ENCODE data around the gene CHFR. TPM values are rescaled to one million over a fixed set of nuclear protein-coding genes. Genes with fewer than 3 reads are reported as not detected.
"Not testable (repeated sequence)": the region's sequence is repeated elsewhere in the genome, so short reads cannot be mapped to it uniquely, and the experiment has no call there.

CHFR gene
- total RNA-seq, 4 donors from 2014 or later: 10.8 to 19.6 (median 12.1) TPM

DNA sequence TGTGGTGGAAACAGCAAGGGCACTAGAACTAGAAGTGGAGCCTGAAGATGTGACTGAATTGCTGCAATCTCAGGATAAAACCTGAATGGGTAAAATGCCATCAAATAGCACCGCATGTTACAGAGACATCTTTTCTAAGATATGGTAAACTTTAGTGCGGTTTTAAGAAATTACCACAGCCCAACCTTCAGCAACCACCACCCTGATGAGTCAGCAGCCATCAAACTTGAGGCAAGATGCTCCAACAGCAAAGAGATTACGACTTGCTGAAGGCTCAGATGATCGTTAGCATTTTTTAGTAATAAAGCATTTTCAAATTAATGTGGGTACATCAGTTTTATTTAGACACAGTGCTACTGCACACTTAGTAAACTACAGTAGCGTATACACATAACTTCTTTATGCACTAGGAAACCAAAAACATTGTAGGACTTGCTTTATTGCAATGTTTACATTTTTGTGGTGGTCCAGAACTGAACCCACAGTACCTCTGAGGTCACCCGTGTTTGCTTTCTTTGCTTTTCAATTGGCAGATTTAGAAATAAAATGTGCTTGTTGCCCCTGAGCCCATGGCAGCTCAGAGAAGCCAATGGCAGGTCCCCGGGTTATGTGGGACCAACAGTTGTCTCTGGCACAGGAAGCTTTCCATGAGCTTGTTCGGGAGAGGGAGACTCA is 74.6 kb downstream of the CHFR start:
- DNase-seq (no peak), ATAC-seq (no peak)
- in situ Hi-C loops (cut with MboI; ENCODE audit: low sequenced_read_pairs in 4 of 4): no loop called here
- no peak overlapping the region for H3K4me3 ChIP-seq
- H3K9me3 ChIP-seq: no peaks in the 10 kb centered on the region
- H3K36me3 ChIP-seq: peaks cover 0 to 74% of the 10 kb centered on the region in 2 donors
- intact Hi-C loops (cut with DNase I; ENCODE audit: low total_unique reads): no loop called here
- no peak overlapping the region for H3K27ac ChIP-seq
- no peak for TF ChIP-seq POLR2A (IDR thresholded peaks at IDR 0.05)
- TF ChIP-seq CTCF (IDR thresholded peaks at IDR 0.05 in 4 of 5, conservative IDR thresholded peaks at IDR 0.05 in 1 of 5): no peak
- no peaks in the 10 kb centered on the region for H3K27me3 ChIP-seq
- no peaks in the 10 kb centered on the region for H3K4me1 ChIP-seq

DNA sequence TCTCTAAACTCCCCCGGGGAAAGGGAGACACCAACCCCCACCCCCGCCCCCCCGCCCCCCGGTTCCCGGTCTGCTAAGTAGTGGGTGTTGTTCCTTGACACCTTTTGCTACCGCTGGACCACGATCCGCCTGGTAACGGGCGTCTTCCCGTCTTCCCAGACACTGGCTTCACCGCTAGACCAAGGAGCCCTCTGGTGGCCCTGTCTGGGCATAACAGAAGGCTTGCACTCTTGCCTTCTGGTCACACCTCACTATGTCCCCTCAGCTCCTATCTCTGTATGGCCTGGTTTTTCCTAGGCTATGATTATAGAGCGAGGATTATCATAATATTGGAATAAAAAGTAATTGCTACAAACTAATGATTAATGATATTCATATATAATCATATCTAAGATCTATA is 78.0 kb downstream of the CHFR start:
- H3K27me3 ChIP-seq; in situ Hi-C loops (cut with MboI; ENCODE audit: low sequenced_read_pairs in 4 of 4); H3K9me3 ChIP-seq; H3K27ac ChIP-seq; H3K4me3 ChIP-seq; H3K4me1 ChIP-seq; ATAC-seq; intact Hi-C loops (cut with DNase I; ENCODE audit: low total_unique reads): not testable (repeated sequence)
- DNase-seq: peak in 1 of 2 donors; percentile 32
- TF ChIP-seq CTCF (IDR thresholded peaks at IDR 0.05 in 4 of 5, conservative IDR thresholded peaks at IDR 0.05 in 1 of 5): peak in 1 of 5 experiments; percentile 29
- peaks cover 0 to 76% of the 10 kb centered on the region in 2 donors for H3K36me3 ChIP-seq

GRCh38 chr12:132807295-132808092 is 79.9 kb downstream of the CHFR start:
- ATAC-seq: peak in 1 of 2 donors; percentile 64
- H3K4me1 ChIP-seq: peaks cover 0 to 4% of the 10 kb centered on the region in 2 donors
- H3K27me3 ChIP-seq: no peaks in the 10 kb centered on the region
- H3K9me3 ChIP-seq: no peaks in the 10 kb centered on the region
- DNase-seq: peak in 1 of 2 donors; percentile 24
- peaks cover 0 to 78% of the 10 kb centered on the region in 2 donors for H3K36me3 ChIP-seq
- in situ Hi-C loops (cut with MboI; ENCODE audit: low sequenced_read_pairs in 4 of 4) (no loop called here), intact Hi-C loops (cut with DNase I; ENCODE audit: low total_unique reads) (loop anchor here (1.0 kb wide), 1 partner anchor 23 kb away; no protein-coding TSS in a partner anchor)
- H3K27ac ChIP-seq: no peak overlapping the region
- TF ChIP-seq CTCF (IDR thresholded peaks at IDR 0.05 in 4 of 5, conservative IDR thresholded peaks at IDR 0.05 in 1 of 5): no peak
- no peak for TF ChIP-seq POLR2A (IDR thresholded peaks at IDR 0.05)
- no peak overlapping the region for H3K4me3 ChIP-seq

DNA sequence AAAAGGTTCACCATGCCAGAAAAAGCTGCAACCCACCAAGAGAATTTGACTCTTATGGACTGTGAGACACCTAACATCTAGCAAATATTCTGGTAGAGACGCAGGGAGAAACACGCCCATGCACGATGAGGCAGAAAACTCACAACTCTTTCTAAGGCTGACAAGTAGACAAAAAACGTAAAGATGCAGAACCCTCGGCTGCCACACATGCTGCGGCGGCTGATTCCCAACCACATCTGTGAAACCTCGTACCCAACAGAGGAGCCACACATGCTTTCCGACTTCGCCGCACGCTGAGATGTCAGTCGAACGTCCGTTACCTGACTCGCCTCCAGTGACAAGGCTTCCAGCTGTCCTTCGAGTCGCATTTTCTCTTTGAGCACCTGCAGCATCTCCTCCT is 80.5 kb downstream of the CHFR start:
- ATAC-seq (no peak), DNase-seq (no peak)
- Histone ChIP-seq H3K4me3 (no peak overlapping the region), H3K9me3 (no peaks in the 10 kb centered on the region), H3K4me1 (peaks cover 0 to 4% of the 10 kb centered on the region in 2 donors), H3K27ac (no peak overlapping the region), H3K27me3 (no peaks in the 10 kb centered on the region), H3K36me3 (peaks cover 0 to 76% of the 10 kb centered on the region in 2 donors)
- in situ Hi-C loops (cut with MboI; ENCODE audit: low sequenced_read_pairs in 4 of 4): no loop called here
- intact Hi-C loops (cut with DNase I; ENCODE audit: low total_unique reads): no loop called here
- TF ChIP-seq POLR2A (IDR thresholded peaks at IDR 0.05) (no peak), CTCF (IDR thresholded peaks at IDR 0.05 in 4 of 5, conservative IDR thresholded peaks at IDR 0.05 in 1 of 5) (no peak)
